ENCODE results near the gene SRRM3. TPM values are rescaled to one million over a fixed set of nuclear protein-coding genes. Genes with fewer than 3 reads are reported as not detected.
"Not testable (repeated sequence)": the region's sequence is repeated elsewhere in the genome, so short reads cannot be mapped to it uniquely, and the experiment has no call there.

The SRRM3 gene
- total and polyA plus RNA-seq, 2 experiments from 2014 or later: 8.6 to 13.8 TPM

DNA sequence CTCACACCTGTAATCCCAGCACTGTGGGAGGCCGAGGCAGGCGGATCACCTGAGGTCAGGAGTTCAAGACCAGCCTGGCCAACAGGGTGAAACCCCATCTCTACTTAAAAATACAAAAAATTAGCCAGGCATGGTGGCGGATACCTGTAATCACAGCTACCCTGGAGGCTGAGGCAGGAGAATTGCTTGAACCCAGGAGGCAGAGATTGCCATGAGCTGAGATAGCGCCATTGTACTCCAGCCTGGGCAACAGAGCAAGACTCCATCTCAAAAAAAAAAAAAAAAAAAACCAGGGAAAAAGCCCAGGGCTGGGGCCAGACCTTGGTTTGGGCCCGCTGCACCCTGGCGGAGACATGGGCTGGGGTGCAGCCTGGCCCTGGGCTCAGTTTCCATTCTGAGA, 110.1 kb downstream of the SRRM3 start:
- not testable (repeated sequence) for H3K36me3 Mint-ChIP-seq (ENCODE audit: low read depth); H3K9me3 Mint-ChIP-seq; H3K4me1 ChIP-seq (ENCODE audit: insufficient read depth); H3K4me3 Mint-ChIP-seq; H3K27ac Mint-ChIP-seq; H2AFZ ChIP-seq; H3K4me3 ChIP-seq; H3K27ac ChIP-seq (ENCODE audit: low read depth); H3K27me3 ChIP-seq (ENCODE audit: insufficient read depth); H3F3A ChIP-seq (replicated peaks; ENCODE audit: low read depth); H3K9me2 ChIP-seq (ENCODE audit: insufficient read depth); ATAC-seq; H3K79me2 ChIP-seq (replicated peaks; ENCODE audit: insufficient read depth); H3K4me1 Mint-ChIP-seq; H3K4me2 ChIP-seq; H3K27me3 Mint-ChIP-seq (ENCODE audit: insufficient read depth, low read depth, poor library complexity); H3K36me3 ChIP-seq (ENCODE audit: insufficient read depth); H4K20me1 ChIP-seq (replicated peaks; ENCODE audit: insufficient read depth); DNase-seq (ENCODE audit: low spot score)

DNA sequence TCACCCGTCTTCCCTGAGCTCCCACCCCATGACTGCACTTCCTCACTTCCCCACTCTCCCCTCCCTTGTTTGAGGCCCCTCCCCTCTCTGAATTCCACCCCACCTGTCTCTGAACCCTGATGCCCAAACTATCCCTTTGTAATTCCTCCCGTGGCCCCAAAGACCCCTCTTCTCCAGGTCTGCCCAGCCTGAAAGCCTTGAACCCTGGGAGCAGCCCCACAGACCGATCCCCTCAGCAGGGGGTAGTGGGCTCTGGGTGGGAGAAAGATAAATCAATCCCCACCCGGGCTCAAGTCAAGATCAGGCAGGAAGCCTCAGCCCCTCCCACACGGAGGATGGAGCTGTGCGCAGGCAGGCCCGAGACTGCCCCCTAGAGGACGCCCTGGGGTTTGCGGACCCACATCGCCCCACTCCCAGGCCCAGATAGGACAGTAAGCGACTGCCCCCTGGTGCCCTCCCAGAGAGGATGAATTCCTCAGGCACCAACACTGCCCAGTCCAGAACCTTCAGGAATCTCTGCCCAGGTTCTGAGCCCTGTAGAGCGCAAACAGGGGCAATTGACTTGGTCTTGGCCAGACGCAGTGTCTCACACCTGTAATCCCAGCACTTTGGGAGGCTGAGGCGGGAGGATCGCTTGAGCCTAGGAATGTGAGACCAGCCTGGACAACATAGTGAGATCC, 112.5 kb downstream of the SRRM3 start:
- peaks cover 20% of the 10 kb centered on the region for H3K27me3 Mint-ChIP-seq (ENCODE audit: insufficient read depth, low read depth, poor library complexity)
- peaks cover 16% of the 10 kb centered on the region for H3K4me1 Mint-ChIP-seq
- ATAC-seq: peak; percentile 52
- Histone ChIP-seq H3K79me2 (replicated peaks; ENCODE audit: insufficient read depth) (no peaks in the 10 kb centered on the region), H3F3A (replicated peaks; ENCODE audit: low read depth) (peaks cover 11% of the 10 kb centered on the region), H3K4me3 (peak overlapping the region; percentile 56), H3K36me3 (ENCODE audit: insufficient read depth) (no peaks in the 10 kb centered on the region), H3K27me3 (ENCODE audit: insufficient read depth) (no peaks in the 10 kb centered on the region), H3K4me2 (peak overlapping the region; percentile 74), H4K20me1 (replicated peaks; ENCODE audit: insufficient read depth) (no peaks in the 10 kb centered on the region), H3K27ac (ENCODE audit: low read depth) (no peak overlapping the region; the same call in 1 of the 2 replicates), H3K4me1 (ENCODE audit: insufficient read depth) (peaks cover 13% of the 10 kb centered on the region), H3K9me2 (ENCODE audit: insufficient read depth) (no peaks in the 10 kb centered on the region), H2AFZ (peak overlapping the region; percentile 98)
- DNase-seq (ENCODE audit: low spot score): peak; percentile 97
- no peaks in the 10 kb centered on the region for H3K36me3 Mint-ChIP-seq (ENCODE audit: low read depth)
- H3K4me3 Mint-ChIP-seq: peak overlapping the region; percentile 72
- TF ChIP-seq ZNF114 (CRISPR knock-in tag; IDR thresholded peaks at IDR 0.05): no peak
- TF ChIP-seq, protein P1, sequence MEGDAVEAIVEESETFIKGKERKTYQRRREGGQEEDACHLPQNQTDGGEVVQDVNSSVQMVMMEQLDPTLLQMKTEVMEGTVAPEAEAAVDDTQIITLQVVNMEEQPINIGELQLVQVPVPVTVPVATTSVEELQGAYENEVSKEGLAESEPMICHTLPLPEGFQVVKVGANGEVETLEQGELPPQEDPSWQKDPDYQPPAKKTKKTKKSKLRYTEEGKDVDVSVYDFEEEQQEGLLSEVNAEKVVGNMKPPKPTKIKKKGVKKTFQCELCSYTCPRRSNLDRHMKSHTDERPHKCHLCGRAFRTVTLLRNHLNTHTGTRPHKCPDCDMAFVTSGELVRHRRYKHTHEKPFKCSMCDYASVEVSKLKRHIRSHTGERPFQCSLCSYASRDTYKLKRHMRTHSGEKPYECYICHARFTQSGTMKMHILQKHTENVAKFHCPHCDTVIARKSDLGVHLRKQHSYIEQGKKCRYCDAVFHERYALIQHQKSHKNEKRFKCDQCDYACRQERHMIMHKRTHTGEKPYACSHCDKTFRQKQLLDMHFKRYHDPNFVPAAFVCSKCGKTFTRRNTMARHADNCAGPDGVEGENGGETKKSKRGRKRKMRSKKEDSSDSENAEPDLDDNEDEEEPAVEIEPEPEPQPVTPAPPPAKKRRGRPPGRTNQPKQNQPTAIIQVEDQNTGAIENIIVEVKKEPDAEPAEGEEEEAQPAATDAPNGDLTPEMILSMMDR (conservative IDR thresholded peaks at IDR 0.05; ENCODE audit: low read depth in 2 of 2): peak; percentile 100
- peak; percentile 37; the same call in 1 of the 2 replicates for TF ChIP-seq CREB1 (CRISPR knock-in tag; IDR thresholded peaks at IDR 0.05; ENCODE audit: low read depth)
- TF ChIP-seq, protein P2, sequence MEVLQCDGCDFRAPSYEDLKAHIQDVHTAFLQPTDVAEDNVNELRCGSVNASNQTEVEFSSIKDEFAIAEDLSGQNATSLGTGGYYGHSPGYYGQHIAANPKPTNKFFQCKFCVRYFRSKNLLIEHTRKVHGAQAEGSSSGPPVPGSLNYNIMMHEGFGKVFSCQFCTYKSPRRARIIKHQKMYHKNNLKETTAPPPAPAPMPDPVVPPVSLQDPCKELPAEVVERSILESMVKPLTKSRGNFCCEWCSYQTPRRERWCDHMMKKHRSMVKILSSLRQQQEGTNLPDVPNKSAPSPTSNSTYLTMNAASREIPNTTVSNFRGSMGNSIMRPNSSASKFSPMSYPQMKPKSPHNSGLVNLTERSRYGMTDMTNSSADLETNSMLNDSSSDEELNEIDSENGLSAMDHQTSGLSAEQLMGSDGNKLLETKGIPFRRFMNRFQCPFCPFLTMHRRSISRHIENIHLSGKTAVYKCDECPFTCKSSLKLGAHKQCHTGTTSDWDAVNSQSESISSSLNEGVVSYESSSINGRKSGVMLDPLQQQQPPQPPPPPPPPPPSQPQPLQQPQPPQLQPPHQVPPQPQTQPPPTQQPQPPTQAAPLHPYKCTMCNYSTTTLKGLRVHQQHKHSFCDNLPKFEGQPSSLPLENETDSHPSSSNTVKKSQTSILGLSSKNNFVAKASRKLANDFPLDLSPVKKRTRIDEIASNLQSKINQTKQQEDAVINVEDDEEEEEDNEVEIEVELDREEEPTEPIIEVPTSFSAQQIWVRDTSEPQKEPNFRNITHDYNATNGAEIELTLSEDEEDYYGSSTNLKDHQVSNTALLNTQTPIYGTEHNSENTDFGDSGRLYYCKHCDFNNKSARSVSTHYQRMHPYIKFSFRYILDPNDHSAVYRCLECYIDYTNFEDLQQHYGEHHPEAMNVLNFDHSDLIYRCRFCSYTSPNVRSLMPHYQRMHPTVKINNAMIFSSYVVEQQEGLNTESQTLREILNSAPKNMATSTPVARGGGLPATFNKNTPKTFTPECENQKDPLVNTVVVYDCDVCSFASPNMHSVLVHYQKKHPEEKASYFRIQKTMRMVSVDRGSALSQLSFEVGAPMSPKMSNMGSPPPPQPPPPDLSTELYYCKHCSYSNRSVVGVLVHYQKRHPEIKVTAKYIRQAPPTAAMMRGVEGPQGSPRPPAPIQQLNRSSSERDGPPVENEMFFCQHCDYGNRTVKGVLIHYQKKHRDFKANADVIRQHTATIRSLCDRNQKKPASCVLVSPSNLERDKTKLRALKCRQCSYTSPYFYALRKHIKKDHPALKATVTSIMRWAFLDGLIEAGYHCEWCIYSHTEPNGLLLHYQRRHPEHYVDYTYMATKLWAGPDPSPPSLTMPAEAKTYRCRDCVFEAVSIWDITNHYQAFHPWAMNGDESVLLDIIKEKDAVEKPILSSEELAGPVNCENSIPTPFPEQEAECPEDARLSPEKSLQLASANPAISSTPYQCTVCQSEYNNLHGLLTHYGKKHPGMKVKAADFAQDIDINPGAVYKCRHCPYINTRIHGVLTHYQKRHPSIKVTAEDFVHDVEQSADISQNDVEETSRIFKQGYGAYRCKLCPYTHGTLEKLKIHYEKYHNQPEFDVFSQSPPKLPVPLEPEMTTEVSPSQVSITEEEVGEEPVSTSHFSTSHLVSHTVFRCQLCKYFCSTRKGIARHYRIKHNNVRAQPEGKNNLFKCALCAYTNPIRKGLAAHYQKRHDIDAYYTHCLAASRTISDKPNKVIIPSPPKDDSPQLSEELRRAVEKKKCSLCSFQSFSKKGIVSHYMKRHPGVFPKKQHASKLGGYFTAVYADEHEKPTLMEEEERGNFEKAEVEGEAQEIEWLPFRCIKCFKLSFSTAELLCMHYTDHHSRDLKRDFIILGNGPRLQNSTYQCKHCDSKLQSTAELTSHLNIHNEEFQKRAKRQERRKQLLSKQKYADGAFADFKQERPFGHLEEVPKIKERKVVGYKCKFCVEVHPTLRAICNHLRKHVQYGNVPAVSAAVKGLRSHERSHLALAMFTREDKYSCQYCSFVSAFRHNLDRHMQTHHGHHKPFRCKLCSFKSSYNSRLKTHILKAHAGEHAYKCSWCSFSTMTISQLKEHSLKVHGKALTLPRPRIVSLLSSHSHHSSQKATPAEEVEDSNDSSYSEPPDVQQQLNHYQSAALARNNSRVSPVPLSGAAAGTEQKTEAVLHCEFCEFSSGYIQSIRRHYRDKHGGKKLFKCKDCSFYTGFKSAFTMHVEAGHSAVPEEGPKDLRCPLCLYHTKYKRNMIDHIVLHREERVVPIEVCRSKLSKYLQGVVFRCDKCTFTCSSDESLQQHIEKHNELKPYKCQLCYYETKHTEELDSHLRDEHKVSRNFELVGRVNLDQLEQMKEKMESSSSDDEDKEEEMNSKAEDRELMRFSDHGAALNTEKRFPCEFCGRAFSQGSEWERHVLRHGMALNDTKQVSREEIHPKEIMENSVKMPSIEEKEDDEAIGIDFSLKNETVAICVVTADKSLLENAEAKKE (CRISPR knock-in tag; IDR thresholded peaks at IDR 0.05): peak; percentile 20; the same call in 1 of the 2 replicates
- peaks cover 3% of the 10 kb centered on the region; the same call in 1 of the 3 replicates for H3K9me3 Mint-ChIP-seq
- H3K27ac Mint-ChIP-seq: 0 out of 2 replicates have a peak overlapping the region, but pooled peaks have one; percentile 62

DNA sequence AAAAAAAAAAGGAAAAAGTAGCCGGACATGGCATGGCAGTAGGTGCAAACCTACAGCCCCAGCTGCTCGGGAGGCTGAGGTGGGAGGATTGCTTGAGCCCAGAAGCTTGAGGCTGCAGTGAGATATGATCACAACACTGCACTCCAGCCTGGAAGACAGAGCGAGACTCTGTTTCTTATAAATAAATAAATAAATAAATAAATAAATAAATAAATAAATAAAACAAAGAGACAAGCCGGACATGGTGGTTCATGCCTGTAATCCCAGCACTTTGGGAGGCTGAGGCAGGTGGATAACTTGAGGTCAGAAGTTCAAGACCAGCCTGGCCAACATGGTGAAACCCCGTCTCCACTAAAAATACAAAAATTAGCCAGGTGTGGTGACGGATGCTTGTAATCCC, 113.0 kb downstream of the SRRM3 start:
- not testable (repeated sequence) for H3K9me2 ChIP-seq (ENCODE audit: insufficient read depth); H3K79me2 ChIP-seq (replicated peaks; ENCODE audit: insufficient read depth); H2AFZ ChIP-seq; H3K9me3 Mint-ChIP-seq; H3K4me3 ChIP-seq; H3K4me3 Mint-ChIP-seq; H3K4me2 ChIP-seq; DNase-seq (ENCODE audit: low spot score); H3K27ac ChIP-seq (ENCODE audit: low read depth); ATAC-seq; H4K20me1 ChIP-seq (replicated peaks; ENCODE audit: insufficient read depth); H3K27me3 ChIP-seq (ENCODE audit: insufficient read depth); H3K27ac Mint-ChIP-seq; H3K36me3 ChIP-seq (ENCODE audit: insufficient read depth); H3K36me3 Mint-ChIP-seq (ENCODE audit: low read depth)
- Histone ChIP-seq H3F3A (replicated peaks; ENCODE audit: low read depth) (peaks cover 17% of the 10 kb centered on the region), H3K4me1 (ENCODE audit: insufficient read depth) (peaks cover 15% of the 10 kb centered on the region)
- Mint-ChIP-seq H3K27me3 (ENCODE audit: insufficient read depth, low read depth, poor library complexity) (peaks cover 20% of the 10 kb centered on the region), H3K4me1 (peaks cover 17% of the 10 kb centered on the region)

Measured in GM23338 (cell line).